GM13976 (cell line): ENCODE measurements around the gene POLD1.
"Not testable (repeated sequence)": the region's sequence is repeated elsewhere in the genome, so short reads cannot be mapped to it uniquely, and the experiment has no call there.

Experiments used
- DNase-seq: peaks from one replicate; pipeline ENCODE4 v3.0.0; 2012; ENCODE audit warnings: low spot score
- CTCF ChIP-seq: IDR thresholded peaks from 2 replicates; pipeline ENCODE4 v1.5.1; 2012; ENCODE audit warnings: borderline replicate concordance, mild to moderate bottlenecking; ENCODE audit not compliant: insufficient read depth; ENCODE audit errors: extremely low read depth, missing control alignments, control extremely low read depth
- in situ Hi-C: fragments of 300-500 bp; cut with MboI; formaldehyde crosslinking; loops from one replicate; pipeline ENCODE4 v1.12.0; 2022; ENCODE audit warnings: low sequenced_read_pairs, mixed read lengths, inconsistent platforms; ENCODE audit not compliant: unreplicated experiment

The POLD1 gene

GRCh38 chr19:50383852-50384684 lies at the start of gene POLD1:
Gene POLD1 (plus strand): TSS chr19:50384347. CDS start chr19:50398852, 14,505 bp downstream.
- peak; percentile 100 for DNase-seq
- no peak for TF ChIP-seq CTCF
- in situ Hi-C loops: no loop called here

- in situ Hi-C loops: no loop called here
- no peak for TF ChIP-seq CTCF
- DNase-seq: no peak
Measured at GRCh38 chr19:50334741-50335421, 49.3 kb upstream of the POLD1 start.

GRCh38 chr19:50337031-50337430 lies 47.1 kb upstream of the POLD1 start:
- in situ Hi-C loops, DNase-seq: not testable (repeated sequence)

GRCh38 chr19:50340331-50340730 lies 43.8 kb upstream of the POLD1 start:
- no peak for DNase-seq
- in situ Hi-C loops: no loop called here
- no peak for TF ChIP-seq CTCF

GRCh38 chr19:50341091-50341564 lies 43.0 kb upstream of the POLD1 start:
- no peak for TF ChIP-seq CTCF
- in situ Hi-C loops: no loop called here
- peak; percentile 51 for DNase-seq

- DNase-seq: peak; percentile 67
- in situ Hi-C loops: no loop called here
- no peak for TF ChIP-seq CTCF
Measured at GRCh38 chr19:50344661-50345318, 39.4 kb upstream of the POLD1 start.

- DNase-seq: peak; percentile 32
- in situ Hi-C loops: not testable (repeated sequence)
Measured at GRCh38 chr19:50347089-50347581, 37.0 kb upstream of the POLD1 start.
